GM23338 (cell line): ENCODE results near the gene SFXN1.

Source experiments
- CREB1 ChIP-seq: fragments of 250-450 bp; sonication (Bioruptor Pico); IDR thresholded peaks from 2 replicates; pipeline ENCODE4 v1.5.0; 2020; ENCODE audit warnings: low read depth, mild to moderate bottlenecking, moderate library complexity
- CTCF ChIP-seq, 2 experiments: fragments of 200-600 bp in 1 of 2; sonication (generic) in 1 of 2; conservative IDR thresholded peaks; 2 replicates each; pipeline versions ENCODE4 v1.5.1 to v1.6.1; 2016 to 2017; ENCODE audit warnings: antibody characterized with exemption in 2 of 2, low read depth in 2 of 2, mild to moderate bottlenecking in 2 of 2, moderate library complexity in 1 of 2
- EZH2 ChIP-seq: fragments of 200-600 bp; sonication (generic); IDR thresholded peaks from one replicate; pipeline ENCODE4 v1.8.0; 2017; ENCODE audit warnings: antibody characterized with exemption, mild to moderate bottlenecking, low read depth; ENCODE audit not compliant: unreplicated experiment
- EZH2phosphoT487 ChIP-seq: fragments of 200-600 bp; sonication (generic); IDR thresholded peaks from one replicate; pipeline ENCODE4 v1.8.1; 2018; ENCODE audit warnings: antibody characterized with exemption; ENCODE audit not compliant: unreplicated experiment
- JUNB ChIP-seq: IDR thresholded peaks from one replicate; pipeline ENCODE4 v1.6.1; 2016; ENCODE audit warnings: antibody characterized with exemption; ENCODE audit not compliant: unreplicated experiment
- POLR2AphosphoS5 ChIP-seq: IDR thresholded peaks from 2 replicates; pipeline ENCODE4 v1.6.1; 2016; ENCODE audit warnings: antibody characterized with exemption, low read depth
- REST ChIP-seq: IDR thresholded peaks from one replicate; pipeline ENCODE4 v1.6.1; 2018; ENCODE audit warnings: antibody characterized with exemption; ENCODE audit not compliant: unreplicated experiment
- ZNF114 ChIP-seq: fragments of 250-450 bp; sonication (Bioruptor Pico); IDR thresholded peaks from 2 replicates; pipeline ENCODE4 v1.5.0; 2020; ENCODE audit warnings: mild to moderate bottlenecking, moderate library complexity
- ZNF331 ChIP-seq: fragments of 250-450 bp; sonication (Bioruptor Pico); IDR thresholded peaks from 2 replicates; pipeline ENCODE4 v1.5.0; 2020; ENCODE audit warnings: low read depth, mild to moderate bottlenecking, moderate library complexity
- ZNF462 ChIP-seq: fragments of 250-450 bp; sonication (Bioruptor Pico); IDR thresholded peaks from 2 replicates; pipeline ENCODE4 v1.5.0; 2020; ENCODE audit warnings: mild to moderate bottlenecking, moderate library complexity
- TF ChIP-seq, protein P1 (sequence below): IDR thresholded peaks from 2 replicates; pipeline ENCODE4 v1.6.1; 2016; ENCODE audit warnings: antibody characterized with exemption

GRCh38 chr5:175469916-175470315 lies 8.4 kb upstream of the SFXN1 start:
- TF ChIP-seq REST (no peak), POLR2AphosphoS5 (no peak), ZNF462 (no peak), EZH2phosphoT487 (no peak), CTCF (conservative IDR thresholded peaks at IDR 0.05; ENCODE audit: low read depth in 2 of 2) (no peak), ZNF114 (CRISPR knock-in tag) (no peak), EZH2 (no peak), ZNF331 (CRISPR knock-in tag) (no peak), CREB1 (CRISPR knock-in tag) (no peak), JUNB (no peak)
- TF ChIP-seq, protein P1, sequence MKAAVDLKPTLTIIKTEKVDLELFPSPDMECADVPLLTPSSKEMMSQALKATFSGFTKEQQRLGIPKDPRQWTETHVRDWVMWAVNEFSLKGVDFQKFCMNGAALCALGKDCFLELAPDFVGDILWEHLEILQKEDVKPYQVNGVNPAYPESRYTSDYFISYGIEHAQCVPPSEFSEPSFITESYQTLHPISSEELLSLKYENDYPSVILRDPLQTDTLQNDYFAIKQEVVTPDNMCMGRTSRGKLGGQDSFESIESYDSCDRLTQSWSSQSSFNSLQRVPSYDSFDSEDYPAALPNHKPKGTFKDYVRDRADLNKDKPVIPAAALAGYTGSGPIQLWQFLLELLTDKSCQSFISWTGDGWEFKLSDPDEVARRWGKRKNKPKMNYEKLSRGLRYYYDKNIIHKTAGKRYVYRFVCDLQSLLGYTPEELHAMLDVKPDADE: no peak
